ENCODE measurements around the gene CIART. TPM values are rescaled to one million over a fixed set of nuclear protein-coding genes. Genes with fewer than 3 reads are reported as not detected.

The CIART gene
- total RNA-seq, 1 experiment from 2014 or later: 3.4 TPM

DNA sequence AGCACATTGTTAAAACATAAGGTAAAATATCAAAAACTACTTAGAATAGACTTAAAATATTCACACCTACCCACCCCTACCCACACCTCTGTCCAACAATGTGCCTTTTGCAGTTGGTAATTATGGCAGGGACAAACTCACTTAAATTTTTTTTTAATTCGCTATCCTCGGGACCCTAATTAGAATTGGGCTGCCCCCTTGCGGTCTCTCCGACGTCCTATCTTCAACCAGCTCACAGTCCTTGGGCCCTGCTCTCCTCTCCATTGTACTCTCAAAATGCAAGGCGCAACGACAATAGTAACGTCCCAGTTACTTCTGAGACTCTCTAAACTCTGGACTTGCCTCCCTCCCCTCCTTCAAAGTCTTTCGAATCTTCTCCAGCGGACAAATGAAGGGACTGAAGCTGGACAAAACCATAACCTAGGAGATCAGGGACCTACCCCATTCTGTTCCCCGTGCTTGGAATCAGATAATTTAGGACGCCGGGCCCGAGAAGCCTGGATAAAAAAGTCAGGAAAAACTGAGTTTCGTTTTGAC lies 1.1 kb upstream of the CIART start:
- POLR2A ChIA-PET: interaction anchor here (0.6 kb wide), 1 partner anchor 8 kb away, joined by 4 read pairs; no protein-coding TSS in a partner anchor
- TF ChIP-seq, protein P1, sequence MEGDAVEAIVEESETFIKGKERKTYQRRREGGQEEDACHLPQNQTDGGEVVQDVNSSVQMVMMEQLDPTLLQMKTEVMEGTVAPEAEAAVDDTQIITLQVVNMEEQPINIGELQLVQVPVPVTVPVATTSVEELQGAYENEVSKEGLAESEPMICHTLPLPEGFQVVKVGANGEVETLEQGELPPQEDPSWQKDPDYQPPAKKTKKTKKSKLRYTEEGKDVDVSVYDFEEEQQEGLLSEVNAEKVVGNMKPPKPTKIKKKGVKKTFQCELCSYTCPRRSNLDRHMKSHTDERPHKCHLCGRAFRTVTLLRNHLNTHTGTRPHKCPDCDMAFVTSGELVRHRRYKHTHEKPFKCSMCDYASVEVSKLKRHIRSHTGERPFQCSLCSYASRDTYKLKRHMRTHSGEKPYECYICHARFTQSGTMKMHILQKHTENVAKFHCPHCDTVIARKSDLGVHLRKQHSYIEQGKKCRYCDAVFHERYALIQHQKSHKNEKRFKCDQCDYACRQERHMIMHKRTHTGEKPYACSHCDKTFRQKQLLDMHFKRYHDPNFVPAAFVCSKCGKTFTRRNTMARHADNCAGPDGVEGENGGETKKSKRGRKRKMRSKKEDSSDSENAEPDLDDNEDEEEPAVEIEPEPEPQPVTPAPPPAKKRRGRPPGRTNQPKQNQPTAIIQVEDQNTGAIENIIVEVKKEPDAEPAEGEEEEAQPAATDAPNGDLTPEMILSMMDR (IDR thresholded peaks at IDR 0.05): peak; percentile 91
- TF ChIP-seq, protein P2, sequence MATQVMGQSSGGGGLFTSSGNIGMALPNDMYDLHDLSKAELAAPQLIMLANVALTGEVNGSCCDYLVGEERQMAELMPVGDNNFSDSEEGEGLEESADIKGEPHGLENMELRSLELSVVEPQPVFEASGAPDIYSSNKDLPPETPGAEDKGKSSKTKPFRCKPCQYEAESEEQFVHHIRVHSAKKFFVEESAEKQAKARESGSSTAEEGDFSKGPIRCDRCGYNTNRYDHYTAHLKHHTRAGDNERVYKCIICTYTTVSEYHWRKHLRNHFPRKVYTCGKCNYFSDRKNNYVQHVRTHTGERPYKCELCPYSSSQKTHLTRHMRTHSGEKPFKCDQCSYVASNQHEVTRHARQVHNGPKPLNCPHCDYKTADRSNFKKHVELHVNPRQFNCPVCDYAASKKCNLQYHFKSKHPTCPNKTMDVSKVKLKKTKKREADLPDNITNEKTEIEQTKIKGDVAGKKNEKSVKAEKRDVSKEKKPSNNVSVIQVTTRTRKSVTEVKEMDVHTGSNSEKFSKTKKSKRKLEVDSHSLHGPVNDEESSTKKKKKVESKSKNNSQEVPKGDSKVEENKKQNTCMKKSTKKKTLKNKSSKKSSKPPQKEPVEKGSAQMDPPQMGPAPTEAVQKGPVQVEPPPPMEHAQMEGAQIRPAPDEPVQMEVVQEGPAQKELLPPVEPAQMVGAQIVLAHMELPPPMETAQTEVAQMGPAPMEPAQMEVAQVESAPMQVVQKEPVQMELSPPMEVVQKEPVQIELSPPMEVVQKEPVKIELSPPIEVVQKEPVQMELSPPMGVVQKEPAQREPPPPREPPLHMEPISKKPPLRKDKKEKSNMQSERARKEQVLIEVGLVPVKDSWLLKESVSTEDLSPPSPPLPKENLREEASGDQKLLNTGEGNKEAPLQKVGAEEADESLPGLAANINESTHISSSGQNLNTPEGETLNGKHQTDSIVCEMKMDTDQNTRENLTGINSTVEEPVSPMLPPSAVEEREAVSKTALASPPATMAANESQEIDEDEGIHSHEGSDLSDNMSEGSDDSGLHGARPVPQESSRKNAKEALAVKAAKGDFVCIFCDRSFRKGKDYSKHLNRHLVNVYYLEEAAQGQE (IDR thresholded peaks at IDR 0.05; ENCODE audit: insufficient read depth in 1 of 2, low read depth in 2 of 2, low read length in 1 of 2): no peak
- TF ChIP-seq POLR2AphosphoS5 (IDR thresholded peaks at IDR 0.05; ENCODE audit: low read depth, low read length): no peak
- CTCF ChIA-PET: interaction anchor here (0.5 to 2.0 kb wide), 5 partner anchors 8 to 91 kb away, joined by 3 to 14 read pairs (median 3); partner anchors contain the start of gene C1orf54
- Histone ChIP-seq H3K4me3 (ENCODE audit: low read depth in 2 of 2, low read length in 2 of 2) (peak overlapping the region; percentile 45 to 72), H3K36me3 (ENCODE audit: control insufficient read depth, insufficient read depth, low read length) (no peaks in the 10 kb centered on the region), H3K9me3 (ENCODE audit: control insufficient read depth, insufficient read depth, low read depth, low read length) (no peaks in the 10 kb centered on the region), H3K27me3 (ENCODE audit: control insufficient read depth, insufficient read depth, low read length) (no peaks in the 10 kb centered on the region), H3K27ac (ENCODE audit: low read length) (peak overlapping the region; percentile 88), H3K4me1 (ENCODE audit: control insufficient read depth, insufficient read depth, low read length) (0 out of 2 replicates have a peak, but pooled peaks cover 4% of the 10 kb centered on the region)
- ATAC-seq (peak; percentile 84), DNase-seq (ENCODE audit: low read depth, low spot score) (peak; percentile 58)
- intact Hi-C loops (cut with micrococcal nuclease; ENCODE audit: unreplicated experiment): loop anchor here (1.0 kb wide), 1 partner anchor 26 kb away; no protein-coding TSS in a partner anchor
- no TSS peak for BruUV-seq (replicated peaks)
- in situ Hi-C loops (cut with HindIII; ENCODE audit: low pct_unique_long_range_greater_than_20kb, low sequenced_read_pairs): no loop called here

DNA sequence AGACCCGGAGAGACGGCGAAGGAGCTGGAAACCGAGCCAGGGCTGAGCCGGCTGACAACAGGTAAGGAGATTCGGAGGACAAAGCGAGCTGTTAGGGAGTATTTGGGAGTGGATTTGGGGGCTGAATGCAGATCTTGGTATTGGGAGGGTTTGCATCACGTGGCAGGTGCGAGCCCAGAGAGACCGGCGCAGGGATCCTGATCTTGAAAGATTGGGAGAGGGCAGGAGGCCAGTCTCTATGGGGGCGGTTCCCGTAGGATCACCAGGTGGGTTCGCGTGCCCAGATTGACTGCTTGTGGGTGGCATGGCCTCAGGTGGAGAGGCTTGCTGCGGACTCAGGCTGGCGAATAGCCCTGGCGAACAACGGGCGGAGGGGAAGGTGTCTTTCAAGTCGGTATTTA lies 204 bp downstream of the CIART start:
- in situ Hi-C loops (cut with HindIII; ENCODE audit: low pct_unique_long_range_greater_than_20kb, low sequenced_read_pairs): no loop called here
- Histone ChIP-seq H3K36me3 (ENCODE audit: control insufficient read depth, insufficient read depth, low read length) (no peaks in the 10 kb centered on the region), H3K27me3 (ENCODE audit: control insufficient read depth, insufficient read depth, low read length) (no peaks in the 10 kb centered on the region), H3K9me3 (ENCODE audit: control insufficient read depth, insufficient read depth, low read depth, low read length) (no peaks in the 10 kb centered on the region), H3K27ac (ENCODE audit: low read length) (no peak overlapping the region), H3K4me3 (ENCODE audit: low read depth in 2 of 2, low read length in 2 of 2) (peak overlapping the region; percentile 45 to 72), H3K4me1 (ENCODE audit: control insufficient read depth, insufficient read depth, low read length) (0 out of 2 replicates have a peak, but pooled peaks cover 4% of the 10 kb centered on the region)
- ChIA-PET CTCF (interaction anchor here (0.7 kb wide), 1 partner anchor 37 kb away, joined by 6 read pairs; no protein-coding TSS in a partner anchor), POLR2A (no interaction called here)
- intact Hi-C loops (cut with micrococcal nuclease; ENCODE audit: unreplicated experiment): no loop called here
- TF ChIP-seq SIN3A (IDR thresholded peaks at IDR 0.05; ENCODE audit: borderline replicate concordance, insufficient read depth, low read depth, low read length) (no peak), POLR2AphosphoS5 (IDR thresholded peaks at IDR 0.05; ENCODE audit: low read depth, low read length) (no peak), TCF7L2 (IDR thresholded peaks at IDR 0.05; ENCODE audit: low read depth, low read length) (no peak)
- TF ChIP-seq, protein P1 (IDR thresholded peaks at IDR 0.05): no peak
- TF ChIP-seq, protein P2 (IDR thresholded peaks at IDR 0.05; ENCODE audit: insufficient read depth in 1 of 2, low read depth in 2 of 2, low read length in 1 of 2): no peak
- peak; percentile 36 for ATAC-seq
- DNase-seq (ENCODE audit: low read depth, low spot score): no peak
- BruUV-seq (replicated peaks): no TSS peak

Measured in Panc1 (cell line).